Keratinocyte (primary cell): Measurements from ENCODE around the gene VSTM2A. TPM values are rescaled to one million over a fixed set of nuclear protein-coding genes. Genes with fewer than 3 reads are reported as not detected.

Experiments used
- DNase-seq: peaks from one replicate; pipeline ENCODE4 v3.0.0-alpha.2; 2011; ENCODE audit warnings: low read depth, missing footprints, low spot score
- FAIRE-seq: peaks from 2 replicates; lab custom pipeline; 2011; peaks lifted over from hg19 to GRCh38; lab: Jason Lieb, UNC
- H2AFZ ChIP-seq: 2 replicates; pipeline ENCODE4 v1.6.0; 2012; ENCODE audit warnings: low read length, control low read depth, inconsistent platforms; ENCODE audit not compliant: control insufficient read depth
- H3K27ac ChIP-seq: 2 replicates; pipeline ENCODE4 v1.5.1; 2011; ENCODE audit warnings: low read length; ENCODE audit not compliant: control insufficient read depth, insufficient read depth
- H3K27me3 ChIP-seq: 3 replicates; pipeline ENCODE4 v1.6.0; 2011; ENCODE audit warnings: low read length; ENCODE audit not compliant: control insufficient read depth, insufficient read depth; ENCODE audit errors: extremely low read depth
- H3K36me3 ChIP-seq, 2 experiments: 2 replicates in 1 of 2; 3 replicates in 1 of 2; pipeline ENCODE4 v1.5.1; 2011; ENCODE audit warnings: low read length in 2 of 2, mild to moderate bottlenecking in 1 of 2; ENCODE audit not compliant: control insufficient read depth in 2 of 2, insufficient read depth in 2 of 2; ENCODE audit errors: extremely low read depth in 1 of 2
- H3K4me1 ChIP-seq: 3 replicates; pipeline ENCODE4 v1.5.1; 2011; ENCODE audit warnings: low read length; ENCODE audit not compliant: control insufficient read depth, insufficient read depth; ENCODE audit errors: extremely low read depth
- H3K4me2 ChIP-seq: 3 replicates; pipeline ENCODE4 v1.6.0; 2011; ENCODE audit warnings: low read depth, low read length; ENCODE audit not compliant: control insufficient read depth, insufficient read depth; ENCODE audit errors: extremely low read depth
- H3K4me3 ChIP-seq, 3 experiments: fragments of 200-600 bp in 1 of 3; sonication (generic) in 1 of 3; 2 replicates in 2 of 3; 3 replicates in 1 of 3; pipeline ENCODE4 v1.5.1; 2011 to 2016; ENCODE audit warnings: low read length in 3 of 3, mild to moderate bottlenecking in 3 of 3, control low read depth in 2 of 3, inconsistent platforms in 1 of 3, low read depth in 1 of 3, mixed read lengths in 1 of 3, mixed run types in 1 of 3, moderate library complexity in 1 of 3; ENCODE audit not compliant: control insufficient read depth in 2 of 3, insufficient read depth in 2 of 3; ENCODE audit errors: extremely low read depth in 1 of 3
- H3K79me2 ChIP-seq: 2 replicates; pipeline ENCODE4 v1.6.0; 2012; ENCODE audit warnings: low read length; ENCODE audit not compliant: control insufficient read depth, insufficient read depth
- H3K9ac ChIP-seq: 3 replicates; pipeline ENCODE4 v1.6.0; 2011; ENCODE audit warnings: low read length; ENCODE audit not compliant: control insufficient read depth, insufficient read depth; ENCODE audit errors: extremely low read depth
- H3K9me1 ChIP-seq: 3 replicates; pipeline ENCODE4 v1.6.0; 2011; ENCODE audit warnings: low read length; ENCODE audit not compliant: control insufficient read depth, insufficient read depth; ENCODE audit errors: extremely low read depth
- H3K9me3 ChIP-seq: 2 replicates; pipeline ENCODE4 v1.5.1; 2012; ENCODE audit warnings: low read depth, low read length; ENCODE audit not compliant: control insufficient read depth
- H4K20me1 ChIP-seq: 3 replicates; pipeline ENCODE4 v1.6.0; 2011; ENCODE audit warnings: low read length; ENCODE audit not compliant: control insufficient read depth, insufficient read depth; ENCODE audit errors: extremely low read depth
- CTCF ChIP-seq, 3 experiments: IDR thresholded peaks in 1 of 3; conservative IDR thresholded peaks in 1 of 3; optimal IDR thresholded peaks in 1 of 3; 2 replicates in 2 of 3; 3 replicates in 1 of 3; pipeline versions ENCODE3 to v1.5.1; 2011; ENCODE audit warnings: low read length in 3 of 3, mild to moderate bottlenecking in 3 of 3, moderate library complexity in 2 of 3, control low read depth in 1 of 3, inconsistent platforms in 1 of 3; ENCODE audit not compliant: insufficient read depth in 2 of 3; ENCODE audit errors: extremely low read depth in 1 of 3
- EZH2 ChIP-seq: IDR thresholded peaks from one replicate; pipeline ENCODE4 v1.6.1; 2012; ENCODE audit warnings: inconsistent platforms, mild to moderate bottlenecking, low read length, moderate library complexity
- dilution Hi-C: fragments of 300-500 bp; cut with MboI; formaldehyde crosslinking; loops from one replicate; pipeline ENCODE4 v1.7.0; 2020; ENCODE audit warnings: low sequenced_read_pairs; ENCODE audit not compliant: extremely low pct_ligation_motif_present
- polyA plus RNA-seq, 5 experiments: library from polyadenylated mRNA; depleted of rRNA in 3 of 5; stranded (reverse) in 3 of 5; stranded (forward) in 1 of 5; unstranded in 1 of 5; fragments of >200 nt; gene quantifications; 1 replicate in 1 of 5; 2 replicates in 3 of 5; 3 replicates in 1 of 5; pipeline versions ENCODE4 v1.2.1 to v1.2.3, GENCODE V29; 2011 to 2012; ENCODE audit warnings: missing spikeins in 2 of 5, low read depth in 1 of 5, low replicate concordance in 1 of 5
- small RNA-seq, 3 experiments: library from RNA; depleted of rRNA; stranded (forward); fragments of <200 nt; gene quantifications; one replicate each; pipeline ENCODE3, GENCODE V24; 2012; ENCODE audit warnings: low read depth in 3 of 3, low replicate concordance in 1 of 3; ENCODE audit not compliant: insufficient read length in 3 of 3

VSTM2A gene
- polyA plus RNA-seq, 1 donor (not counting 4 experiments of a cell fraction or from before 2014, with no cell fraction given) = not detected

- dilution Hi-C loops = no loop called here
- Histone ChIP-seq H3K4me2 (no peak overlapping the region), H3K79me2 (no peaks in the 10 kb centered on the region), H3K9me1 (no peaks in the 10 kb centered on the region), H2AFZ (no peak overlapping the region), H3K4me3 (no peak overlapping the region), H3K36me3 (no peaks in the 10 kb centered on the region), H3K9me3 (no peaks in the 10 kb centered on the region), H3K9ac (no peak overlapping the region), H3K4me1 (no peaks in the 10 kb centered on the region), H4K20me1 (no peaks in the 10 kb centered on the region), H3K27me3 (peaks cover 7% of the 10 kb centered on the region), H3K27ac (no peak overlapping the region)
- FAIRE-seq = no peak
- DNase-seq = no peak
- no peak for TF ChIP-seq EZH2
- no peak for TF ChIP-seq CTCF (optimal IDR thresholded peaks at IDR 0.05 in 1 of 3, IDR thresholded peaks at IDR 0.05 in 1 of 3, conservative IDR thresholded peaks at IDR 0.05 in 1 of 3; ENCODE audit: extremely low read depth in 1 of 3, insufficient read depth in 2 of 3, low read length in 3 of 3)
Measured at GRCh38 chr7:54596747-54597146, 54.6 kb downstream of the VSTM2A start.

- H3K9ac ChIP-seq = no peak overlapping the region
- peak overlapping the region; percentile 27 for H3K4me2 ChIP-seq
- no peaks in the 10 kb centered on the region for H3K79me2 ChIP-seq
- no peaks in the 10 kb centered on the region for H3K9me3 ChIP-seq
- no peaks in the 10 kb centered on the region for H3K27me3 ChIP-seq
- DNase-seq (peak; percentile 7), FAIRE-seq (peak; percentile 93)
- TF ChIP-seq CTCF (optimal IDR thresholded peaks at IDR 0.05 in 1 of 3, IDR thresholded peaks at IDR 0.05 in 1 of 3, conservative IDR thresholded peaks at IDR 0.05 in 1 of 3; ENCODE audit: extremely low read depth in 1 of 3, insufficient read depth in 2 of 3, low read length in 3 of 3) (no peak), EZH2 (no peak)
- H2AFZ ChIP-seq = no peak overlapping the region
- no peak overlapping the region for H3K27ac ChIP-seq
- no peak overlapping the region for H3K4me3 ChIP-seq
- H3K36me3 ChIP-seq = no peaks in the 10 kb centered on the region
- dilution Hi-C loops = no loop called here
- H4K20me1 ChIP-seq = no peaks in the 10 kb centered on the region
- no peaks in the 10 kb centered on the region for H3K9me1 ChIP-seq
- peaks cover 14% of the 10 kb centered on the region for H3K4me1 ChIP-seq
Measured at GRCh38 chr7:54615537-54615936, 73.4 kb downstream of the VSTM2A start.

Small RNAs within 50 kb of the gene (small RNA-seq; reads per million reads assigned to genes)
- gene RNU6-1125P = 0 reads per million in 3 experiments

Other genes starting within 250 kb of the VSTM2A start
- 96.3 to 308 TPM (median 191 TPM) in 3 replicates for gene SEC61G, start 216.8 kb downstream of the VSTM2A start, polyA plus RNA-seq